HepG2 (cell line): ENCODE data around the gene AKAP8. TPM values are rescaled to one million over a fixed set of nuclear protein-coding genes. Genes with fewer than 3 reads are reported as not detected.

ENCODE experiments used
- GTF3A ChIP-seq: sonication (generic); formaldehyde crosslinking; conservative IDR thresholded peaks from 2 replicates; pipeline ENCODE4 v1.4.0; 2020; ENCODE audit warnings: mild to moderate bottlenecking, missing genetic modification reagents
- KDM5B ChIP-seq: sonication (generic); formaldehyde crosslinking; IDR thresholded peaks from 2 replicates; pipeline ENCODE4 v1.4.0; 2020; ENCODE audit warnings: missing genetic modification reagents, mild to moderate bottlenecking, borderline replicate concordance
- MED8 ChIP-seq: sonication (generic); formaldehyde crosslinking; IDR thresholded peaks from 2 replicates; pipeline ENCODE4 v1.8.1; 2023; ENCODE audit warnings: mild to moderate bottlenecking, missing genetic modification reagents; ENCODE audit not compliant: insufficient replicate concordance
- NR2F6 ChIP-seq, 2 experiments: IDR thresholded peaks; 2 replicates each; pipeline ENCODE4 v1.6.1; 2016; ENCODE audit warnings: antibody characterized with exemption in 1 of 2, mild to moderate bottlenecking in 1 of 2
- RBM22 ChIP-seq: fragments of 200-400 bp; formaldehyde crosslinking; optimal IDR thresholded peaks from 2 replicates; pipeline ENCODE3; 2017; ENCODE audit warnings: mild to moderate bottlenecking, low read length, moderate library complexity
- TEAD3 ChIP-seq: optimal IDR thresholded peaks from 2 replicates; pipeline ENCODE3; 2016; ENCODE audit warnings: borderline replicate concordance
- ZNF292 ChIP-seq: sonication (generic); formaldehyde crosslinking; IDR thresholded peaks from 2 replicates; pipeline ENCODE4 v1.8.1; 2022; ENCODE audit warnings: mild to moderate bottlenecking, low read depth, missing genetic modification reagents, borderline replicate concordance
- ZNF562 ChIP-seq: sonication (generic); formaldehyde crosslinking; IDR thresholded peaks from 2 replicates; pipeline ENCODE4 v1.8.0; 2022; ENCODE audit warnings: missing genetic modification reagents, borderline replicate concordance
- ZNF749 ChIP-seq: sonication (generic); formaldehyde crosslinking; IDR thresholded peaks from 2 replicates; pipeline ENCODE4 v1.8.0; 2022; ENCODE audit warnings: mild to moderate bottlenecking, missing genetic modification reagents, moderate library complexity, borderline replicate concordance
- polyA plus RNA-seq, 8 experiments: library from polyadenylated mRNA; depleted of rRNA in 3 of 8; stranded (reverse) in 7 of 8; unstranded in 1 of 8; fragments of >200 nt; fragmentation: Illumina TruSeq in 4 of 8; extraction: Trizol in 4 of 8; gene quantifications; 2 replicates each; pipeline versions ENCODE4 v1.2.1 to v1.2.3, GENCODE V29; 2011 to 2016; ENCODE audit warnings: low read depth in 4 of 8, missing spikeins in 1 of 8, mixed read lengths in 1 of 8; ENCODE audit not compliant: insufficient read depth in 1 of 8
- total RNA-seq, 5 experiments: library from RNA; depleted of rRNA; stranded (reverse); fragments of >200 nt; fragmentation: Illumina TruSeq; extraction: Trizol; gene quantifications; 2 replicates each; pipeline ENCODE4 v1.2.3, GENCODE V29; 2016; ENCODE audit warnings: low read depth in 1 of 5
- TF ChIP-seq, protein P1 (sequence below): IDR thresholded peaks from 2 replicates; pipeline ENCODE4 v1.6.1; 2016; ENCODE audit warnings: low read depth, borderline replicate concordance
- TF ChIP-seq, protein P2 (sequence below): sonication (generic); formaldehyde crosslinking; IDR thresholded peaks from 2 replicates; pipeline ENCODE4 v1.4.0; 2020; ENCODE audit warnings: low read depth, mild to moderate bottlenecking, missing genetic modification reagents
- TF ChIP-seq, protein P3 (sequence below): sonication (generic); formaldehyde crosslinking; IDR thresholded peaks from 2 replicates; pipeline ENCODE4 v1.4.0; 2020; ENCODE audit warnings: low read depth, missing genetic modification reagents
- TF ChIP-seq, protein P4 (sequence below): sonication (generic); formaldehyde crosslinking; IDR thresholded peaks from 2 replicates; pipeline ENCODE4 v1.5.1; 2020; ENCODE audit warnings: missing genetic modification reagents, mild to moderate bottlenecking, borderline replicate concordance
- TF ChIP-seq, protein P5 (sequence below): sonication (generic); formaldehyde crosslinking; IDR thresholded peaks from 2 replicates; pipeline ENCODE4 v1.8.1; 2023; ENCODE audit warnings: mild to moderate bottlenecking, inconsistent platforms, moderate library complexity, missing genetic modification reagents, borderline replicate concordance
- TF ChIP-seq, protein P6 (sequence below): sonication (generic); formaldehyde crosslinking; IDR thresholded peaks from 2 replicates; pipeline ENCODE4 v1.4.0; 2020; ENCODE audit warnings: mild to moderate bottlenecking, missing genetic modification reagents
- TF ChIP-seq, protein P7 (sequence below): sonication (generic); formaldehyde crosslinking; conservative IDR thresholded peaks from 2 replicates; pipeline ENCODE4 v1.4.0; 2020; ENCODE audit warnings: missing genetic modification reagents

AKAP8 gene
- total and polyA plus RNA-seq, 2 of the 13 experiments (the other 11 are each of a cell fraction or from before 2014, with no cell fraction given), result 15.9 to 22.1 TPM

DNA sequence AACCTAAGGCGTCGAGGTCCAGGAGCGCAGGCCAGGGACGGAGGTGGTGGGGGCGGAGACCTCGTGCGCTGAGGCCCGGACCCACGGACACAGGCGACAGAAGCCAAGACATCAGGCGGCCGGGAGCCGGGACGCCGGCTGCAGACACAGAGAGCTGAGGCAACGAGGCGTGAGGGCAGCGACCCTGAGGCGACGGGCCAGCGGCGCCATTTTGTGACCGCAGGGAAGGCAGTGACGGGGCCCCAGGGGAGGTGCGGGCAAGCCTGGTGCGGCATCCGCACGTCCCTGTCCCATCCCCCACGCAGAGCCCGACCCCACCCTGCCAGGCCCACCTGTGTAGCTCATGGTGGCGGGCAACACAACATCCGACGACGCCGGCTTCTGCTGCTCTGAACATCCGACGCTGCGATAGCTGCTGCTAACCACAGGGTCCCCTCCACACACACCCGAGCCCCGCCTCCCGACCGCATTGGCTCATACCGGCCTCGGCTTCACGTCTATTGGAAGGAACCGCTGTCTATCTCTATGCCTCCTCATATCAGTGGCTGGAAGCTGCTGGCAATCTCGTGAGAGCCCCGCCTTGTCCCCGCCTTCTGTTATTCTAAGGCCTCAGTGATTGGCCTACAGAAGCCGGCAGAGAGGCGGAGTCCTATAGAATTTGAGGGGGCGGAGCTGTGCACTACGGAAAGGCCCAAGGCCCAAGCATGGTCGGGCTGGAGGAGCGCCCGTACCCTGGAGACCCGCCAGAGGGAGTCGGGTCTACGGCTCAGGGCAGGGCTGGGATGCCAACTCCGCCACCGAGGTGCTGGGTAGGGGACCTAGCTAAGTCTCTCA lies 39.2 kb upstream of the AKAP8 start, which contains the start of gene AKAP8L (continued):
- TF ChIP-seq, protein P1, sequence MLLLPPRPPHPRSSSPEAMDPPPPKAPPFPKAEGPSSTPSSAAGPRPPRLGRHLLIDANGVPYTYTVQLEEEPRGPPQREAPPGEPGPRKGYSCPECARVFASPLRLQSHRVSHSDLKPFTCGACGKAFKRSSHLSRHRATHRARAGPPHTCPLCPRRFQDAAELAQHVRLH (CRISPR knock-in tag), result no peak; the same call in 1 of the 2 replicates
- TF ChIP-seq NR2F6 (IDR thresholded peaks at IDR 0.05) (no peak), NR2F6 (CRISPR knock-in tag; IDR thresholded peaks at IDR 0.05) (0 out of 2 replicates have a peak, but pooled peaks have one; percentile 5), TEAD3 (CRISPR knock-in tag) (no peak), GTF3A (CRISPR knock-in tag) (no peak; the same call in 1 of the 2 replicates), ZNF562 (no peak), RBM22 (peak; percentile 73), KDM5B (CRISPR knock-in tag) (peak; percentile 81), ZNF749 (CRISPR knock-in tag) (0 out of 2 replicates have a peak, but pooled peaks have one; percentile 43), MED8 (CRISPR knock-in tag) (no peak), ZNF292 (CRISPR knock-in tag) (no peak)
- TF ChIP-seq, protein P2, sequence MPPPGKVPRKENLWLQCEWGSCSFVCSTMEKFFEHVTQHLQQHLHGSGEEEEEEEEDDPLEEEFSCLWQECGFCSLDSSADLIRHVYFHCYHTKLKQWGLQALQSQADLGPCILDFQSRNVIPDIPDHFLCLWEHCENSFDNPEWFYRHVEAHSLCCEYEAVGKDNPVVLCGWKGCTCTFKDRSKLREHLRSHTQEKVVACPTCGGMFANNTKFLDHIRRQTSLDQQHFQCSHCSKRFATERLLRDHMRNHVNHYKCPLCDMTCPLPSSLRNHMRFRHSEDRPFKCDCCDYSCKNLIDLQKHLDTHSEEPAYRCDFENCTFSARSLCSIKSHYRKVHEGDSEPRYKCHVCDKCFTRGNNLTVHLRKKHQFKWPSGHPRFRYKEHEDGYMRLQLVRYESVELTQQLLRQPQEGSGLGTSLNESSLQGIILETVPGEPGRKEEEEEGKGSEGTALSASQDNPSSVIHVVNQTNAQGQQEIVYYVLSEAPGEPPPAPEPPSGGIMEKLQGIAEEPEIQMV (CRISPR knock-in tag), result 0 out of 2 replicates have a peak, but pooled peaks have one; percentile 32
- TF ChIP-seq, protein P3, sequence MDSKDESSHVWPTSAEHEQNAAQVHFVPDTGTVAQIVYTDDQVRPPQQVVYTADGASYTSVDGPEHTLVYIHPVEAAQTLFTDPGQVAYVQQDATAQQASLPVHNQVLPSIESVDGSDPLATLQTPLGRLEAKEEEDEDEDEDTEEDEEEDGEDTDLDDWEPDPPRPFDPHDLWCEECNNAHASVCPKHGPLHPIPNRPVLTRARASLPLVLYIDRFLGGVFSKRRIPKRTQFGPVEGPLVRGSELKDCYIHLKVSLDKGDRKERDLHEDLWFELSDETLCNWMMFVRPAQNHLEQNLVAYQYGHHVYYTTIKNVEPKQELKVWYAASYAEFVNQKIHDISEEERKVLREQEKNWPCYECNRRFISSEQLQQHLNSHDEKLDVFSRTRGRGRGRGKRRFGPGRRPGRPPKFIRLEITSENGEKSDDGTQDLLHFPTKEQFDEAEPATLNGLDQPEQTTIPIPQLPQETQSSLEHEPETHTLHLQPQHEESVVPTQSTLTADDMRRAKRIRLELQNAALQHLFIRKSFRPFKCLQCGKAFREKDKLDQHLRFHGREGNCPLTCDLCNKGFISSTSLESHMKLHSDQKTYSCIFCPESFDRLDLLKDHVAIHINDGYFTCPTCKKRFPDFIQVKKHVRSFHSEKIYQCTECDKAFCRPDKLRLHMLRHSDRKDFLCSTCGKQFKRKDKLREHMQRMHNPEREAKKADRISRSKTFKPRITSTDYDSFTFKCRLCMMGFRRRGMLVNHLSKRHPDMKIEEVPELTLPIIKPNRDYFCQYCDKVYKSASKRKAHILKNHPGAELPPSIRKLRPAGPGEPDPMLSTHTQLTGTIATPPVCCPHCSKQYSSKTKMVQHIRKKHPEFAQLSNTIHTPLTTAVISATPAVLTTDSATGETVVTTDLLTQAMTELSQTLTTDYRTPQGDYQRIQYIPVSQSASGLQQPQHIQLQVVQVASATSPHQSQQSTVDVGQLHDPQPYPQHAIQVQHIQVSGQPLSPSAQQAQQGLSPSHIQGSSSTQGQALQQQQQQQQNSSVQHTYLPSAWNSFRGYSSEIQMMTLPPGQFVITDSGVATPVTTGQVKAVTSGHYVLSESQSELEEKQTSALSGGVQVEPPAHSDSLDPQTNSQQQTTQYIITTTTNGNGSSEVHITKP (CRISPR knock-in tag), result no peak
- TF ChIP-seq, protein P4, sequence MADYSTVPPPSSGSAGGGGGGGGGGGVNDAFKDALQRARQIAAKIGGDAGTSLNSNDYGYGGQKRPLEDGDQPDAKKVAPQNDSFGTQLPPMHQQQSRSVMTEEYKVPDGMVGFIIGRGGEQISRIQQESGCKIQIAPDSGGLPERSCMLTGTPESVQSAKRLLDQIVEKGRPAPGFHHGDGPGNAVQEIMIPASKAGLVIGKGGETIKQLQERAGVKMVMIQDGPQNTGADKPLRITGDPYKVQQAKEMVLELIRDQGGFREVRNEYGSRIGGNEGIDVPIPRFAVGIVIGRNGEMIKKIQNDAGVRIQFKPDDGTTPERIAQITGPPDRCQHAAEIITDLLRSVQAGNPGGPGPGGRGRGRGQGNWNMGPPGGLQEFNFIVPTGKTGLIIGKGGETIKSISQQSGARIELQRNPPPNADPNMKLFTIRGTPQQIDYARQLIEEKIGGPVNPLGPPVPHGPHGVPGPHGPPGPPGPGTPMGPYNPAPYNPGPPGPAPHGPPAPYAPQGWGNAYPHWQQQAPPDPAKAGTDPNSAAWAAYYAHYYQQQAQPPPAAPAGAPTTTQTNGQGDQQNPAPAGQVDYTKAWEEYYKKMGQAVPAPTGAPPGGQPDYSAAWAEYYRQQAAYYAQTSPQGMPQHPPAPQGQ (CRISPR knock-in tag), result peak; percentile 25; the same call in 1 of the 2 replicates
- TF ChIP-seq, protein P5, sequence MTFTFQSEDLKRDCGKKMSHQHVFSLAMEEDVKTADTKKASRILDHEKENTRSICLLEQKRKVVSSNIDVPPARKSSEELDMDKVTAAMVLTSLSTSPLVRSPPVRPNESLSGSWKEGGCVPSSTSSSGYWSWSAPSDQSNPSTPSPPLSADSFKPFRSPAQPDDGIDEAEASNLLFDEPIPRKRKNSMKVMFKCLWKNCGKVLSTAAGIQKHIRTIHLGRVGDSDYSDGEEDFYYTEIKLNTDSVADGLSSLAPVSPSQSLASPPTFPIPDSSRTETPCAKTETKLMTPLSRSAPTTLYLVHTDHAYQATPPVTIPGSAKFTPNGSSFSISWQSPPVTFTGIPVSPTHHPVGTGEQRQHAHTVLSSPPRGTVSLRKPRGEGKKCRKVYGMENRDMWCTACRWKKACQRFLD, result peak; percentile 44; the same call in 1 of the 2 replicates
- TF ChIP-seq, protein P6, sequence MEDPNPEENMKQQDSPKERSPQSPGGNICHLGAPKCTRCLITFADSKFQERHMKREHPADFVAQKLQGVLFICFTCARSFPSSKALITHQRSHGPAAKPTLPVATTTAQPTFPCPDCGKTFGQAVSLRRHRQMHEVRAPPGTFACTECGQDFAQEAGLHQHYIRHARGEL (CRISPR knock-in tag), result no peak
- TF ChIP-seq, protein P7, sequence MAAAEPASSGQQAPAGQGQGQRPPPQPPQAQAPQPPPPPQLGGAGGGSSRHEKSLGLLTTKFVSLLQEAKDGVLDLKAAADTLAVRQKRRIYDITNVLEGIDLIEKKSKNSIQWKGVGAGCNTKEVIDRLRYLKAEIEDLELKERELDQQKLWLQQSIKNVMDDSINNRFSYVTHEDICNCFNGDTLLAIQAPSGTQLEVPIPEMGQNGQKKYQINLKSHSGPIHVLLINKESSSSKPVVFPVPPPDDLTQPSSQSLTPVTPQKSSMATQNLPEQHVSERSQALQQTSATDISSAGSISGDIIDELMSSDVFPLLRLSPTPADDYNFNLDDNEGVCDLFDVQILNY, result no peak
